Measurements from ENCODE around the gene STK4.

- TF ChIP-seq MYC (IDR thresholded peaks at IDR 0.05; ENCODE audit: low read depth, low read length) (no peak), CTCF (IDR thresholded peaks at IDR 0.05; ENCODE audit: extremely low read depth in 1 of 2, insufficient read depth in 1 of 2, low read depth in 1 of 2, low read length in 2 of 2) (peak; percentile 60 to 68), POLR2A (IDR thresholded peaks at IDR 0.05; ENCODE audit: low read depth, low read length) (no peak), MAX (IDR thresholded peaks at IDR 0.05; ENCODE audit: insufficient read depth, insufficient read length) (peak; percentile 32)
Observed at GRCh38 chr20:45097485-45098102, 131.3 kb downstream of the STK4 start.

Measured in endothelial cell of umbilical vein (primary cell).